HepG2 (cell line): ENCODE data around the gene ANKRD35. TPM values are rescaled to one million over a fixed set of nuclear protein-coding genes. Genes with fewer than 3 reads are reported as not detected.

ENCODE experiments used
- EED ChIP-seq: sonication (generic); formaldehyde crosslinking; IDR thresholded peaks from 2 replicates; pipeline ENCODE4 v1.5.0; 2020; ENCODE audit warnings: mild to moderate bottlenecking, missing genetic modification reagents
- FOSL2 ChIP-seq: sonication (generic); formaldehyde crosslinking; IDR thresholded peaks from 2 replicates; pipeline ENCODE4 v1.4.0; 2020; ENCODE audit warnings: missing genetic modification reagents
- GATAD1 ChIP-seq: IDR thresholded peaks from 2 replicates; pipeline ENCODE4 v1.6.1; 2016; ENCODE audit warnings: missing genetic modification reagents, missing compliant biosample characterization
- ZBTB38 ChIP-seq: sonication (generic); formaldehyde crosslinking; IDR thresholded peaks from 2 replicates; pipeline ENCODE4 v1.5.1; 2020; ENCODE audit warnings: mild to moderate bottlenecking, missing genetic modification reagents
- ZBTB40 ChIP-seq, 2 experiments: fragments of 450-650 bp in 1 of 2; sonication (generic) in 1 of 2; formaldehyde crosslinking in 1 of 2; IDR thresholded peaks; 2 replicates each; pipeline versions ENCODE4 v1.6.1 to v1.8.0; 2016 to 2022; ENCODE audit warnings: antibody characterized with exemption in 1 of 2, mild to moderate bottlenecking in 1 of 2, missing genetic modification reagents in 1 of 2
- ZEB1 ChIP-seq: IDR thresholded peaks from 2 replicates; pipeline ENCODE4 v1.6.1; 2012; ENCODE audit warnings: mild to moderate bottlenecking, low read depth, inconsistent platforms; ENCODE audit not compliant: insufficient replicate concordance
- ZFP37 ChIP-seq: sonication (generic); formaldehyde crosslinking; IDR thresholded peaks from 2 replicates; pipeline ENCODE4 v1.4.0; 2020; ENCODE audit warnings: missing genetic modification reagents, borderline replicate concordance
- ZNF782 ChIP-seq: sonication (generic); formaldehyde crosslinking; IDR thresholded peaks from 2 replicates; pipeline ENCODE4 v1.4.0; 2020; ENCODE audit warnings: missing genetic modification reagents, mild to moderate bottlenecking, borderline replicate concordance
- ZNF790 ChIP-seq: sonication (generic); formaldehyde crosslinking; IDR thresholded peaks from 2 replicates; pipeline ENCODE4 v1.8.0; 2022; ENCODE audit warnings: missing genetic modification reagents, mild to moderate bottlenecking, borderline replicate concordance
- polyA plus RNA-seq, 8 experiments: library from polyadenylated mRNA; depleted of rRNA in 3 of 8; stranded (reverse) in 7 of 8; unstranded in 1 of 8; fragments of >200 nt; fragmentation: Illumina TruSeq in 4 of 8; extraction: Trizol in 4 of 8; gene quantifications; 2 replicates each; pipeline versions ENCODE4 v1.2.1 to v1.2.3, GENCODE V29; 2011 to 2016; ENCODE audit warnings: low read depth in 4 of 8, missing spikeins in 1 of 8, mixed read lengths in 1 of 8; ENCODE audit not compliant: insufficient read depth in 1 of 8
- total RNA-seq, 5 experiments: library from RNA; depleted of rRNA; stranded (reverse); fragments of >200 nt; fragmentation: Illumina TruSeq; extraction: Trizol; gene quantifications; 2 replicates each; pipeline ENCODE4 v1.2.3, GENCODE V29; 2016; ENCODE audit warnings: low read depth in 1 of 5
- TF ChIP-seq, protein P1 (sequence below): sonication (generic); IDR thresholded peaks from 2 replicates; pipeline ENCODE4 v1.6.1; 2016; ENCODE audit warnings: low read depth, borderline replicate concordance
- TF ChIP-seq, protein P2 (sequence below): sonication (generic); formaldehyde crosslinking; IDR thresholded peaks from 2 replicates; pipeline ENCODE4 v1.4.0; 2020; ENCODE audit warnings: missing genetic modification reagents
- TF ChIP-seq, protein P3 (sequence below): sonication (generic); formaldehyde crosslinking; IDR thresholded peaks from 2 replicates; pipeline ENCODE4 v1.4.0; 2020; ENCODE audit warnings: mild to moderate bottlenecking, missing genetic modification reagents

Gene ANKRD35
- total and polyA plus RNA-seq, 2 of the 13 experiments (the other 11 are each of a cell fraction or from before 2014, with no cell fraction given): 0.02 TPM; not detected in 1

- TF ChIP-seq, protein P1, sequence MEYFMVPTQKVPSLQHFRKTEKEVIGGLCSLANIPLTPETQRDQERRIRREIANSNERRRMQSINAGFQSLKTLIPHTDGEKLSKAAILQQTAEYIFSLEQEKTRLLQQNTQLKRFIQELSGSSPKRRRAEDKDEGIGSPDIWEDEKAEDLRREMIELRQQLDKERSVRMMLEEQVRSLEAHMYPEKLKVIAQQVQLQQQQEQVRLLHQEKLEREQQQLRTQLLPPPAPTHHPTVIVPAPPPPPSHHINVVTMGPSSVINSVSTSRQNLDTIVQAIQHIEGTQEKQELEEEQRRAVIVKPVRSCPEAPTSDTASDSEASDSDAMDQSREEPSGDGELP: peak; percentile 57; the same call in 1 of the 2 replicates
- TF ChIP-seq ZBTB40 (IDR thresholded peaks at IDR 0.05) (no peak), ZBTB40 (CRISPR knock-in tag; IDR thresholded peaks at IDR 0.05) (no peak), ZFP37 (CRISPR knock-in tag) (peak; percentile 90; the same call in 1 of the 2 replicates), EED (no peak), GATAD1 (peak; percentile 59; the same call in 1 of the 2 replicates), ZNF782 (CRISPR knock-in tag) (no peak), ZNF790 (0 out of 2 replicates have a peak, but pooled peaks have one; percentile 49), FOSL2 (CRISPR knock-in tag) (peak; percentile 97), ZBTB38 (CRISPR knock-in tag) (peak; percentile 65; the same call in 1 of the 2 replicates), ZEB1 (peak; percentile 84)
- TF ChIP-seq, protein P2, sequence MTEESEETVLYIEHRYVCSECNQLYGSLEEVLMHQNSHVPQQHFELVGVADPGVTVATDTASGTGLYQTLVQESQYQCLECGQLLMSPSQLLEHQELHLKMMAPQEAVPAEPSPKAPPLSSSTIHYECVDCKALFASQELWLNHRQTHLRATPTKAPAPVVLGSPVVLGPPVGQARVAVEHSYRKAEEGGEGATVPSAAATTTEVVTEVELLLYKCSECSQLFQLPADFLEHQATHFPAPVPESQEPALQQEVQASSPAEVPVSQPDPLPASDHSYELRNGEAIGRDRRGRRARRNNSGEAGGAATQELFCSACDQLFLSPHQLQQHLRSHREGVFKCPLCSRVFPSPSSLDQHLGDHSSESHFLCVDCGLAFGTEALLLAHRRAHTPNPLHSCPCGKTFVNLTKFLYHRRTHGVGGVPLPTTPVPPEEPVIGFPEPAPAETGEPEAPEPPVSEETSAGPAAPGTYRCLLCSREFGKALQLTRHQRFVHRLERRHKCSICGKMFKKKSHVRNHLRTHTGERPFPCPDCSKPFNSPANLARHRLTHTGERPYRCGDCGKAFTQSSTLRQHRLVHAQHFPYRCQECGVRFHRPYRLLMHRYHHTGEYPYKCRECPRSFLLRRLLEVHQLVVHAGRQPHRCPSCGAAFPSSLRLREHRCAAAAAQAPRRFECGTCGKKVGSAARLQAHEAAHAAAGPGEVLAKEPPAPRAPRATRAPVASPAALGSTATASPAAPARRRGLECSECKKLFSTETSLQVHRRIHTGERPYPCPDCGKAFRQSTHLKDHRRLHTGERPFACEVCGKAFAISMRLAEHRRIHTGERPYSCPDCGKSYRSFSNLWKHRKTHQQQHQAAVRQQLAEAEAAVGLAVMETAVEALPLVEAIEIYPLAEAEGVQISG (CRISPR knock-in tag): peak; percentile 81
- TF ChIP-seq, protein P3, sequence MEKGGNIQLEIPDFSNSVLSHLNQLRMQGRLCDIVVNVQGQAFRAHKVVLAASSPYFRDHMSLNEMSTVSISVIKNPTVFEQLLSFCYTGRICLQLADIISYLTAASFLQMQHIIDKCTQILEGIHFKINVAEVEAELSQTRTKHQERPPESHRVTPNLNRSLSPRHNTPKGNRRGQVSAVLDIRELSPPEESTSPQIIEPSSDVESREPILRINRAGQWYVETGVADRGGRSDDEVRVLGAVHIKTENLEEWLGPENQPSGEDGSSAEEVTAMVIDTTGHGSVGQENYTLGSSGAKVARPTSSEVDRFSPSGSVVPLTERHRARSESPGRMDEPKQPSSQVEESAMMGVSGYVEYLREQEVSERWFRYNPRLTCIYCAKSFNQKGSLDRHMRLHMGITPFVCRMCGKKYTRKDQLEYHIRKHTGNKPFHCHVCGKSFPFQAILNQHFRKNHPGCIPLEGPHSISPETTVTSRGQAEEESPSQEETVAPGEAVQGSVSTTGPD (CRISPR knock-in tag): no peak
These were observed 6.2 kb upstream of the ANKRD35 start (continued) for GRCh38 chr1:145891587-145892485.
